Muscle of leg (tissue), 11 donors: ENCODE results near the gene SMARCAD1. TPM values are rescaled to one million over a fixed set of nuclear protein-coding genes. Genes with fewer than 3 reads are reported as not detected.
"Not testable (repeated sequence)": the region's sequence is repeated elsewhere in the genome, so short reads cannot be mapped to it uniquely, and the experiment has no call there.

Experiments
- DNase-seq: peaks from one replicate; pipeline ENCODE4 v3.0.0; 2013
- H3K27ac ChIP-seq: one replicate; pipeline ENCODE4 v1.5.1; 2013; ENCODE audit warnings: mild to moderate bottlenecking, low read length, control low read depth
- H3K27me3 ChIP-seq: one replicate; pipeline ENCODE4 v1.6.1; 2013; ENCODE audit warnings: low read length; ENCODE audit not compliant: control insufficient read depth, insufficient read depth
- H3K36me3 ChIP-seq: one replicate; pipeline ENCODE4 v1.6.1; 2013; ENCODE audit warnings: low read length; ENCODE audit not compliant: control insufficient read depth, insufficient read depth
- H3K4me1 ChIP-seq: one replicate; pipeline ENCODE4 v1.6.1; 2013; ENCODE audit warnings: low read length; ENCODE audit not compliant: control insufficient read depth, insufficient read depth
- H3K4me3 ChIP-seq: one replicate; pipeline ENCODE4 v1.5.1; 2013; ENCODE audit warnings: low read length, control low read depth
- H3K9me3 ChIP-seq: replicated peaks from 2 replicates; pipeline ENCODE4 v1.6.1; 2013; ENCODE audit warnings: low read depth, low read length; ENCODE audit not compliant: control insufficient read depth
- WGBS: methylation state at CpG from one replicate; pipeline ENCODE4 v1.1.5; 2013; ENCODE audit warnings: missing lambda C conversion rate; ENCODE audit not compliant: insufficient coverage; 5-methylcytosine and 5-hydroxymethylcytosine counted together
- polyA plus RNA-seq, 8 donors: library from polyadenylated mRNA; unstranded; fragments of 120-200 nt; gene quantifications; one replicate each; pipeline versions ENCODE4 v1.2.1 to v1.2.3, GENCODE V29; 2013; ENCODE audit warnings: inconsistent platforms in 1 of 8, low replicate concordance in 1 of 8; ENCODE audit not compliant: insufficient read length in 8 of 8, insufficient read depth in 1 of 8
- total RNA-seq: library from RNA; stranded (reverse); fragments of 120-200 nt; gene quantifications from one replicate; pipeline ENCODE4 v1.2.4, GENCODE V29; 2013

SMARCAD1 gene
- total and polyA plus RNA-seq, 9 donors = 21.7 to 37.6 (median 30.0) TPM

- Histone ChIP-seq H3K27me3 (no peaks in the 10 kb centered on the region), H3K9me3 (no peaks in the 10 kb centered on the region), H3K4me3 (no peak overlapping the region), H3K36me3 (no peaks in the 10 kb centered on the region), H3K27ac (no peak overlapping the region), H3K4me1 (peaks cover 3% of the 10 kb centered on the region)
- no CpG with 5 or more reads among the region's 5 CpGs for WGBS
- DNase-seq = peak; percentile 40
Observed at GRCh38 chr4:94305466-94306225, 98.0 kb downstream of the SMARCAD1 start.

GRCh38 chr4:94306713-94307112 lies 99.0 kb downstream of the SMARCAD1 start:
- no peaks in the 10 kb centered on the region for H3K9me3 ChIP-seq
- H3K4me3 ChIP-seq = no peak overlapping the region
- no peaks in the 10 kb centered on the region for H3K36me3 ChIP-seq
- no CpG with 5 or more reads among the region's 3 CpGs for WGBS
- DNase-seq = peak; percentile 45
- H3K4me1 ChIP-seq = peaks cover 3% of the 10 kb centered on the region
- no peaks in the 10 kb centered on the region for H3K27me3 ChIP-seq
- peak overlapping the region; percentile 80 for H3K27ac ChIP-seq

GRCh38 chr4:94307231-94307871 lies 99.7 kb downstream of the SMARCAD1 start:
- 63% methylated on average over 1 of the region's 4 CpGs for WGBS
- peak overlapping the region; percentile 80 for H3K27ac ChIP-seq
- DNase-seq = peak; percentile 87

GRCh38 chr4:94319927-94320326 lies 112.3 kb downstream of the SMARCAD1 start:
- H3K4me3 ChIP-seq, H3K27me3 ChIP-seq, H3K9me3 ChIP-seq: not testable (repeated sequence)

More at GRCh38 chr4:94307231-94307871, 99.7 kb downstream of the SMARCAD1 start:
- Histone ChIP-seq H3K4me3 (no peak overlapping the region), H3K36me3 (no peaks in the 10 kb centered on the region), H3K9me3 (no peaks in the 10 kb centered on the region), H3K4me1 (peaks cover 3% of the 10 kb centered on the region), H3K27me3 (no peaks in the 10 kb centered on the region)

GRCh38 chr4:94325835-94326234 lies 118.2 kb downstream of the SMARCAD1 start:
- Histone ChIP-seq H3K36me3 (no peaks in the 10 kb centered on the region), H3K27me3 (no peaks in the 10 kb centered on the region), H3K4me1 (no peaks in the 10 kb centered on the region), H3K9me3 (peaks cover 22% of the 10 kb centered on the region), H3K4me3 (no peak overlapping the region), H3K27ac (no peak overlapping the region)
- WGBS = no CpG with 5 or more reads among the region's 1 CpG
- DNase-seq = no peak

More at GRCh38 chr4:94319927-94320326, 112.3 kb downstream of the SMARCAD1 start:
- not testable (repeated sequence) for H3K36me3 ChIP-seq, H3K27ac ChIP-seq, DNase-seq, H3K4me1 ChIP-seq

- WGBS = 60% methylated on average over 1 of the region's 1 CpG
- no peak for DNase-seq
- Histone ChIP-seq H3K9me3 (peaks cover 19% of the 10 kb centered on the region), H3K27me3 (no peaks in the 10 kb centered on the region), H3K4me1 (peaks cover 2% of the 10 kb centered on the region), H3K27ac (no peak overlapping the region), H3K4me3 (no peak overlapping the region), H3K36me3 (no peaks in the 10 kb centered on the region)
Observed at GRCh38 chr4:94329933-94330332, 122.3 kb downstream of the SMARCAD1 start.

GRCh38 chr4:94332983-94333590 lies 125.4 kb downstream of the SMARCAD1 start:
- DNase-seq = peak; percentile 59
- Histone ChIP-seq H3K9me3 (no peaks in the 10 kb centered on the region), H3K4me1 (peaks cover 3% of the 10 kb centered on the region), H3K27me3 (no peaks in the 10 kb centered on the region), H3K36me3 (no peaks in the 10 kb centered on the region), H3K27ac (no peak overlapping the region), H3K4me3 (no peak overlapping the region)
- WGBS = no CpG with 5 or more reads among the region's 5 CpGs

- no peaks in the 10 kb centered on the region for H3K27me3 ChIP-seq
- H3K4me3 ChIP-seq = no peak overlapping the region
- H3K36me3 ChIP-seq = no peaks in the 10 kb centered on the region
- peaks cover 3% of the 10 kb centered on the region for H3K4me1 ChIP-seq
- peak; percentile 59 for DNase-seq
- H3K27ac ChIP-seq = peak overlapping the region; percentile 26
- 17% methylated on average over 1 of the region's 3 CpGs for WGBS
- no peaks in the 10 kb centered on the region for H3K9me3 ChIP-seq
Observed at GRCh38 chr4:94333866-94334265, 126.2 kb downstream of the SMARCAD1 start.

- Histone ChIP-seq H3K4me1 (peaks cover 3% of the 10 kb centered on the region), H3K36me3 (no peaks in the 10 kb centered on the region), H3K9me3 (no peaks in the 10 kb centered on the region), H3K27me3 (no peaks in the 10 kb centered on the region), H3K4me3 (no peak overlapping the region), H3K27ac (peak overlapping the region; percentile 26)
- no CpG with 5 or more reads among the region's 2 CpGs for WGBS
- peak; percentile 93 for DNase-seq
Observed at GRCh38 chr4:94334476-94334875, 126.8 kb downstream of the SMARCAD1 start.

- H3K4me3 ChIP-seq = no peak overlapping the region
- H3K36me3 ChIP-seq = no peaks in the 10 kb centered on the region
- WGBS = no CpG with 5 or more reads among the region's 3 CpGs
- H3K9me3 ChIP-seq = no peaks in the 10 kb centered on the region
- H3K27me3 ChIP-seq = no peaks in the 10 kb centered on the region
- H3K27ac ChIP-seq = no peak overlapping the region
- DNase-seq = no peak
- H3K4me1 ChIP-seq = peaks cover 3% of the 10 kb centered on the region
Observed at GRCh38 chr4:94334962-94335361, 127.3 kb downstream of the SMARCAD1 start.
